ENCODE data around the gene FAAP20. TPM values are rescaled to one million over a fixed set of nuclear protein-coding genes. Genes with fewer than 3 reads are reported as not detected.

FAAP20 gene
- total RNA-seq, 4 donors from 2014 or later: 16.5 to 31.2 (median 25.4) TPM

GRCh38 chr1:2172551-2173146 lies 21.9 kb downstream of the FAAP20 start:
- no peak overlapping the region for H3K4me3 ChIP-seq
- no peaks in the 10 kb centered on the region for H3K9me3 ChIP-seq
- H3K4me1 ChIP-seq: peaks cover 0 to 3% (median 0%) of the 10 kb centered on the region in 4 donors
- peaks cover 0 to 24% (median 0%) of the 10 kb centered on the region in 3 donors for H3K36me3 ChIP-seq
- no peak overlapping the region for H3K27ac ChIP-seq
- no peak for TF ChIP-seq POLR2A (IDR thresholded peaks at IDR 0.05)
- TF ChIP-seq CTCF (IDR thresholded peaks at IDR 0.05): no peak
- H3K27me3 ChIP-seq: no peaks in the 10 kb centered on the region
- no peak for DNase-seq

- H3K9me3 ChIP-seq: no peaks in the 10 kb centered on the region
- no peak for DNase-seq
- H3K27me3 ChIP-seq: no peaks in the 10 kb centered on the region
- H3K27ac ChIP-seq: no peak overlapping the region
- H3K4me1 ChIP-seq: peaks cover 0 to 3% (median 0%) of the 10 kb centered on the region in 4 donors
- H3K36me3 ChIP-seq: peaks cover 0 to 24% (median 0%) of the 10 kb centered on the region in 3 donors
- no peak for TF ChIP-seq POLR2A (IDR thresholded peaks at IDR 0.05)
- no peak for TF ChIP-seq CTCF (IDR thresholded peaks at IDR 0.05)
- H3K4me3 ChIP-seq: no peak overlapping the region
These were observed 22.6 kb downstream of the FAAP20 start for GRCh38 chr1:2172012-2172411.

GRCh38 chr1:2170211-2170610 lies 24.4 kb downstream of the FAAP20 start:
- TF ChIP-seq POLR2A (IDR thresholded peaks at IDR 0.05) (no peak), CTCF (IDR thresholded peaks at IDR 0.05) (no peak)
- no peak overlapping the region for H3K4me3 ChIP-seq
- DNase-seq: no peak

GRCh38 chr1:2169200-2169836 lies 25.3 kb downstream of the FAAP20 start:
- TF ChIP-seq POLR2A (IDR thresholded peaks at IDR 0.05) (no peak), CTCF (IDR thresholded peaks at IDR 0.05) (no peak)
- no peak overlapping the region for H3K27ac ChIP-seq
- peaks cover 0 to 21% (median 0%) of the 10 kb centered on the region in 3 donors for H3K36me3 ChIP-seq
- peaks cover 0 to 2% (median 0%) of the 10 kb centered on the region in 4 donors for H3K4me1 ChIP-seq
- H3K27me3 ChIP-seq: no peaks in the 10 kb centered on the region
- H3K4me3 ChIP-seq: no peak overlapping the region
- no peaks in the 10 kb centered on the region for H3K9me3 ChIP-seq
- no peak for DNase-seq

More at GRCh38 chr1:2170211-2170610, 24.4 kb downstream of the FAAP20 start:
- no peak overlapping the region for H3K27ac ChIP-seq
- peaks cover 0 to 18% (median 0%) of the 10 kb centered on the region in 3 donors for H3K36me3 ChIP-seq
- peaks cover 0 to 3% (median 0%) of the 10 kb centered on the region in 4 donors for H3K4me1 ChIP-seq
- no peaks in the 10 kb centered on the region for H3K27me3 ChIP-seq
- no peaks in the 10 kb centered on the region for H3K9me3 ChIP-seq

- Histone ChIP-seq H3K27me3 (no peaks in the 10 kb centered on the region), H3K4me3 (no peak overlapping the region), H3K36me3 (peaks cover 0 to 22% (median 0%) of the 10 kb centered on the region in 3 donors), H3K27ac (no peak overlapping the region), H3K4me1 (no peaks in the 10 kb centered on the region), H3K9me3 (no peaks in the 10 kb centered on the region)
- TF ChIP-seq CTCF (IDR thresholded peaks at IDR 0.05) (no peak), POLR2A (IDR thresholded peaks at IDR 0.05) (no peak)
- no peak for DNase-seq
These were observed 26.0 kb downstream of the FAAP20 start for GRCh38 chr1:2168535-2168934.

Data from Peyer's patch (tissue), 4 donors.